Left hindlimb (tissue), 1 donor: ENCODE measurements around the gene INPP4A.

Experiments used
- DNase-seq: peaks from one replicate; pipeline ENCODE4 v3.0.0-alpha.2; 2018

INPP4A gene

GRCh38 chr2:98547092-98547790 is 102.6 kb downstream of the INPP4A start:
- no peak for DNase-seq

- DNase-seq, result no peak
Measured at GRCh38 chr2:98548920-98549818, 104.5 kb downstream of the INPP4A start.

- DNase-seq, result no peak
Measured at GRCh38 chr2:98550165-98550564, 105.5 kb downstream of the INPP4A start.

- no peak for DNase-seq
Measured at GRCh38 chr2:98551316-98551715, 106.7 kb downstream of the INPP4A start.

GRCh38 chr2:98552499-98553179 is 108.0 kb downstream of the INPP4A start:
- no peak for DNase-seq

- DNase-seq, result no peak
Measured at GRCh38 chr2:98554116-98554861, 109.6 kb downstream of the INPP4A start.

GRCh38 chr2:98555696-98556095 is 111.0 kb downstream of the INPP4A start:
- no peak for DNase-seq

GRCh38 chr2:98556344-98557033 is 111.8 kb downstream of the INPP4A start:
- DNase-seq, result no peak

GRCh38 chr2:98558852-98559530 is 114.3 kb downstream of the INPP4A start:
- DNase-seq, result no peak

- DNase-seq, result no peak
Measured at GRCh38 chr2:98559581-98559980, 114.9 kb downstream of the INPP4A start.

GRCh38 chr2:98560256-98560771 is 115.7 kb downstream of the INPP4A start:
- no peak for DNase-seq

GRCh38 chr2:98561018-98561417 is 116.4 kb downstream of the INPP4A start:
- DNase-seq, result no peak

GRCh38 chr2:98561902-98562695 is 117.4 kb downstream of the INPP4A start:
- DNase-seq, result no peak

- DNase-seq, result no peak
Measured at GRCh38 chr2:98563394-98563793, 118.7 kb downstream of the INPP4A start.

- DNase-seq, result no peak
Measured at GRCh38 chr2:98564541-98565132, 120.0 kb downstream of the INPP4A start.

GRCh38 chr2:98565286-98565860 is 120.7 kb downstream of the INPP4A start:
- no peak for DNase-seq

GRCh38 chr2:98565941-98566340 is 121.3 kb downstream of the INPP4A start:
- DNase-seq, result no peak

- no peak for DNase-seq
Measured at GRCh38 chr2:98568161-98568956, 123.7 kb downstream of the INPP4A start.
